DND-41 (cell line): ENCODE data around the gene C1orf198.

ENCODE experiments used
- ATAC-seq: fragments of 200-7000 bp; cut with Tn5 transposase; 3 replicates; pipeline ENCODE4 v1.9.1; 2021; ENCODE audit warnings: low read depth; ENCODE audit not compliant: insufficient read depth
- DNase-seq: peaks from one replicate; pipeline ENCODE4 v3.0.0-alpha.2; 2020
- H2AFZ ChIP-seq: 2 replicates; pipeline ENCODE4 v1.6.0; 2012; ENCODE audit warnings: low read depth, low read length
- H3K27ac ChIP-seq: 2 replicates; pipeline ENCODE4 v1.5.1; 2012; ENCODE audit warnings: low read length, inconsistent platforms
- H3K27me3 ChIP-seq: fragments of 200-600 bp; sonication (generic); 2 replicates; pipeline ENCODE4 v1.6.0; 2012; ENCODE audit warnings: low read length, mild to moderate bottlenecking, inconsistent platforms; ENCODE audit not compliant: insufficient read depth, poor library complexity
- H3K36me3 ChIP-seq: 2 replicates; pipeline ENCODE4 v1.5.1; 2012; ENCODE audit warnings: low read length, inconsistent platforms; ENCODE audit not compliant: insufficient read depth
- H3K4me1 ChIP-seq: 2 replicates; pipeline ENCODE4 v1.5.1; 2012; ENCODE audit warnings: mild to moderate bottlenecking, low read length; ENCODE audit not compliant: insufficient read depth
- H3K4me2 ChIP-seq: 2 replicates; pipeline ENCODE4 v1.6.0; 2012; ENCODE audit warnings: mild to moderate bottlenecking, moderate library complexity, low read length, inconsistent platforms; ENCODE audit not compliant: insufficient read depth
- H3K4me3 ChIP-seq, 2 experiments: fragments of 200-600 bp in 1 of 2; shearing (Covaris generic) in 1 of 2; 2 replicates each; pipeline ENCODE4 v1.5.1; 2012 to 2016; ENCODE audit warnings: inconsistent platforms in 2 of 2, low read length in 2 of 2, mild to moderate bottlenecking in 2 of 2, low read depth in 1 of 2, moderate library complexity in 1 of 2
- H3K79me2 ChIP-seq: 2 replicates; pipeline ENCODE4 v1.6.0; 2012; ENCODE audit warnings: low read length, inconsistent platforms; ENCODE audit not compliant: insufficient read depth
- H3K9ac ChIP-seq: 2 replicates; pipeline ENCODE4 v1.6.0; 2012; ENCODE audit warnings: low read depth, mild to moderate bottlenecking, inconsistent platforms, low read length, moderate library complexity
- H3K9me3 ChIP-seq: 2 replicates; pipeline ENCODE4 v1.5.1; 2012; ENCODE audit warnings: low read length, moderate library complexity, mild to moderate bottlenecking, inconsistent platforms; ENCODE audit not compliant: insufficient read depth, severe bottlenecking
- H4K20me1 ChIP-seq: 2 replicates; pipeline ENCODE4 v1.6.0; 2012; ENCODE audit warnings: low read length; ENCODE audit not compliant: insufficient read depth
- EZH2 ChIP-seq: IDR thresholded peaks from 3 replicates; pipeline ENCODE4 v1.6.1; 2012; ENCODE audit warnings: borderline replicate concordance, low read depth, mild to moderate bottlenecking, moderate library complexity, low read length, inconsistent platforms; ENCODE audit not compliant: severe bottlenecking
- TF ChIP-seq, protein P1 (sequence below): IDR thresholded peaks from 2 replicates; pipeline ENCODE4 v1.5.1; 2012; ENCODE audit warnings: borderline replicate concordance, low read length, moderate library complexity, mild to moderate bottlenecking; ENCODE audit not compliant: poor library complexity, severe bottlenecking; ENCODE audit errors: extremely low read depth

Gene C1orf198

DNA sequence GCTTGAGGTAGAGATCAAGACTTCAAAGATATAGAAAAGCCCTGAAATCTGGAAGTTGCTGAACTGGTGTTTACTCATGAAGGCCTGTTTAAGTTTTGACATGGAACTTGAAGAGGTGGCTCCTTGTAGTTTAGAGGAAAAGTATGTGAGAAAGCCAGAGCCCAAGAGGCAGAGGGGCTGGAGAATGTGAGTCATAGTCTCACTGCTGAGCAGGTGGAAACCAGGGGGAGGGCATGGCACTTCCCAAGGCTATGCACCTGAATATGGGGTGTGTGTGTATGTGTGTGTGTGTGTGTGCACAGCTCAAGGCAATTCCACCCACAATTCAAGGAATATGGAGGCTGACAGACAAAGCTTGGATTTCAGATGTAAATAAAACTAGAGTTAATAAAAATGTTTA, 46.8 kb upstream of the C1orf198 start:
- H3K9ac ChIP-seq = no peak overlapping the region

DNA sequence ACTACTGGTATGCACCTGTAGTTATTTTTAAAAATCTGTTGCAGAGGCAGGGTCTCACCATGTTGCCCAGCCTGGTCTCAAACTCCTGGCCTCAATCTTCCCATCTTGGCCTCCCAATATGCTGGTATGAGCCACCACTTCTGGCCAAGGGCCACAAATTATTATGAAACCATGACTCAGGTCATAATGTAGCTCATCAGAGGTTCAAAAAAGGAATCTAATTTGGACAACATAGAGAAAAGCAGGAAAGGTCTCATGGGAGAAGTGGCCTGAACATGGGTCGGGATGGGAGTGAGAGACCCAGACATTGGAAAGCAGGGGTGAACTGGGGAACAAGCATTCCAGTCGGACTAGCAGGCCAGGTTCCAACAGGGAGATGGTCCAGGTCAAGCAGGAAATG, 45.2 kb upstream of the C1orf198 start:
- TF ChIP-seq, protein P1, sequence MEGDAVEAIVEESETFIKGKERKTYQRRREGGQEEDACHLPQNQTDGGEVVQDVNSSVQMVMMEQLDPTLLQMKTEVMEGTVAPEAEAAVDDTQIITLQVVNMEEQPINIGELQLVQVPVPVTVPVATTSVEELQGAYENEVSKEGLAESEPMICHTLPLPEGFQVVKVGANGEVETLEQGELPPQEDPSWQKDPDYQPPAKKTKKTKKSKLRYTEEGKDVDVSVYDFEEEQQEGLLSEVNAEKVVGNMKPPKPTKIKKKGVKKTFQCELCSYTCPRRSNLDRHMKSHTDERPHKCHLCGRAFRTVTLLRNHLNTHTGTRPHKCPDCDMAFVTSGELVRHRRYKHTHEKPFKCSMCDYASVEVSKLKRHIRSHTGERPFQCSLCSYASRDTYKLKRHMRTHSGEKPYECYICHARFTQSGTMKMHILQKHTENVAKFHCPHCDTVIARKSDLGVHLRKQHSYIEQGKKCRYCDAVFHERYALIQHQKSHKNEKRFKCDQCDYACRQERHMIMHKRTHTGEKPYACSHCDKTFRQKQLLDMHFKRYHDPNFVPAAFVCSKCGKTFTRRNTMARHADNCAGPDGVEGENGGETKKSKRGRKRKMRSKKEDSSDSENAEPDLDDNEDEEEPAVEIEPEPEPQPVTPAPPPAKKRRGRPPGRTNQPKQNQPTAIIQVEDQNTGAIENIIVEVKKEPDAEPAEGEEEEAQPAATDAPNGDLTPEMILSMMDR = no peak
- TF ChIP-seq EZH2 = no peak

More for the DNA sequence above, 46.8 kb upstream of the C1orf198 start:
- Histone ChIP-seq H3K9me3 (no peaks in the 10 kb centered on the region), H3K4me2 (no peak overlapping the region), H3K4me1 (no peaks in the 10 kb centered on the region), H4K20me1 (no peaks in the 10 kb centered on the region; the same call in 1 of the 2 replicates), H3K27me3 (no peaks in the 10 kb centered on the region), H3K4me3 (no peak overlapping the region), H2AFZ (no peak overlapping the region), H3K79me2 (no peaks in the 10 kb centered on the region), H3K27ac (no peak overlapping the region), H3K36me3 (peaks cover 52% of the 10 kb centered on the region)
- no peak for ATAC-seq
- no peak for DNase-seq
- TF ChIP-seq, protein P1 = no peak
- no peak for TF ChIP-seq EZH2

GRCh38 chr1:230910755-230911117, 42.4 kb upstream of the C1orf198 start:
- TF ChIP-seq, protein P1 = no peak
- TF ChIP-seq EZH2 = no peak
- Histone ChIP-seq H3K27ac (no peak overlapping the region), H3K4me2 (no peak overlapping the region), H4K20me1 (no peaks in the 10 kb centered on the region), H2AFZ (no peak overlapping the region), H3K4me3 (no peak overlapping the region), H3K36me3 (peaks cover 45% of the 10 kb centered on the region), H3K9ac (no peak overlapping the region), H3K79me2 (no peaks in the 10 kb centered on the region), H3K27me3 (no peaks in the 10 kb centered on the region), H3K9me3 (no peaks in the 10 kb centered on the region), H3K4me1 (no peaks in the 10 kb centered on the region)
- no peak for ATAC-seq
- no peak for DNase-seq

More for the DNA sequence above, 45.2 kb upstream of the C1orf198 start:
- H4K20me1 ChIP-seq = no peaks in the 10 kb centered on the region; the same call in 1 of the 2 replicates
- no peak overlapping the region for H3K9ac ChIP-seq
- no peaks in the 10 kb centered on the region for H3K4me1 ChIP-seq
- H3K9me3 ChIP-seq = no peaks in the 10 kb centered on the region
- ATAC-seq = no peak
- no peaks in the 10 kb centered on the region for H3K27me3 ChIP-seq
- H2AFZ ChIP-seq = no peak overlapping the region
- no peak overlapping the region for H3K4me3 ChIP-seq
- no peak overlapping the region for H3K27ac ChIP-seq
- peaks cover 45% of the 10 kb centered on the region for H3K36me3 ChIP-seq
- H3K79me2 ChIP-seq = no peaks in the 10 kb centered on the region
- no peak for DNase-seq
- H3K4me2 ChIP-seq = no peak overlapping the region
